GM13977 (cell line): ENCODE data around the gene PGA4.

Experiments
- DNase-seq: peaks from one replicate; pipeline ENCODE4 v3.0.0; 2012; ENCODE audit warnings: low spot score
- CTCF ChIP-seq: IDR thresholded peaks from 2 replicates; pipeline ENCODE4 v1.5.1; 2012; ENCODE audit warnings: mild to moderate bottlenecking, control low read depth; ENCODE audit not compliant: insufficient read depth; ENCODE audit errors: extremely low read depth, missing control alignments
- in situ Hi-C: fragments of 300-500 bp; cut with MboI; formaldehyde crosslinking; loops from one replicate; pipeline ENCODE4 v1.12.0; 2022; ENCODE audit warnings: low sequenced_read_pairs, low pct_unique_long_range_greater_than_20kb, mixed read lengths, inconsistent platforms; ENCODE audit not compliant: unreplicated experiment

PGA4 gene

GRCh38 chr11:61181489-61181888, 40.7 kb upstream of the PGA4 start:
- no peak for TF ChIP-seq CTCF
- no peak for DNase-seq
- in situ Hi-C loops = loop anchor here (25.0 kb wide), 1 partner anchor 344 kb away; the partner anchor contains the start of gene CCDC86

- TF ChIP-seq CTCF = no peak
- DNase-seq = no peak
- in situ Hi-C loops = loop anchor here (25.0 kb wide), 1 partner anchor 346 kb away; the partner anchor contains the start of gene CCDC86
Measured at GRCh38 chr11:61183645-61184044, 38.5 kb upstream of the PGA4 start.

- no peak for TF ChIP-seq CTCF
- in situ Hi-C loops = loop anchor here (25.0 kb wide), 1 partner anchor 349 kb away; the partner anchor contains the start of gene CCDC86
- DNase-seq = no peak
Measured at GRCh38 chr11:61186504-61186903, 35.6 kb upstream of the PGA4 start.

- DNase-seq = peak; percentile 83
- peak; percentile 92 for TF ChIP-seq CTCF
- in situ Hi-C loops = loop anchor here (25.0 kb wide), 1 partner anchor 350 kb away; the partner anchor contains the start of gene CCDC86
Measured at GRCh38 chr11:61187505-61188130, 34.5 kb upstream of the PGA4 start.

GRCh38 chr11:61189933-61190332, 32.2 kb upstream of the PGA4 start:
- no peak for TF ChIP-seq CTCF
- DNase-seq = no peak
- in situ Hi-C loops = loop anchor here (25.0 kb wide), 1 partner anchor 353 kb away; the partner anchor contains the start of gene CCDC86

GRCh38 chr11:61193596-61193995, 28.6 kb upstream of the PGA4 start:
- TF ChIP-seq CTCF = no peak
- DNase-seq = no peak
- in situ Hi-C loops = loop anchor here (25.0 kb wide), 1 partner anchor 356 kb away; the partner anchor contains the start of gene CCDC86
